Measurements from ENCODE around the gene RFPL3.

The RFPL3 gene

DNA sequence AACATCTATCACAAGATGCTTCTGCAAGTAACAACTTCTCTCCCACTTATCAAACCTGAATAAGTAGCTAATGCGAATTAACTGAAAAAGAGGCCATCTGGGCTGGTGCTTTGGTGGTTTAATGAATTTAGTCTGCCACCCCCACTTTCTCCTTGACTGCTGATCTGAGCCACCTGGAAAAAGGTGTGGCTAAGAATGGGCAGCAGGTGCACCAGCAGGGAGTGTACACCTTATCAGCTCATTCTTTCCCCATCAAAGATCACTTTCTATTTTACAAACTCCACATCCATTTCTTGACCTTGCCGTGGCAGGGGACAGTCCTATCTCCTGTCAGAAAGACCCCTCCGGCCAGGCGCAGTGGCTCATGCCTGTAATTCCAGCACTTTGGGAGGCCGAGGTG lies 6.5 kb downstream of the RFPL3 start:
- DNase-seq (ENCODE audit: extremely low read depth, insufficient read length): no peak
- Histone ChIP-seq H3K36me3 (ENCODE audit: control insufficient read depth, insufficient read depth, low read length) (no peaks in the 10 kb centered on the region), H3K4me3 (replicated peaks; ENCODE audit: low read depth, low read length) (no peak overlapping the region), H3K27me3 (replicated peaks; ENCODE audit: control insufficient read depth, insufficient read depth, low read length) (no peaks in the 10 kb centered on the region)
- TF ChIP-seq, protein P1, sequence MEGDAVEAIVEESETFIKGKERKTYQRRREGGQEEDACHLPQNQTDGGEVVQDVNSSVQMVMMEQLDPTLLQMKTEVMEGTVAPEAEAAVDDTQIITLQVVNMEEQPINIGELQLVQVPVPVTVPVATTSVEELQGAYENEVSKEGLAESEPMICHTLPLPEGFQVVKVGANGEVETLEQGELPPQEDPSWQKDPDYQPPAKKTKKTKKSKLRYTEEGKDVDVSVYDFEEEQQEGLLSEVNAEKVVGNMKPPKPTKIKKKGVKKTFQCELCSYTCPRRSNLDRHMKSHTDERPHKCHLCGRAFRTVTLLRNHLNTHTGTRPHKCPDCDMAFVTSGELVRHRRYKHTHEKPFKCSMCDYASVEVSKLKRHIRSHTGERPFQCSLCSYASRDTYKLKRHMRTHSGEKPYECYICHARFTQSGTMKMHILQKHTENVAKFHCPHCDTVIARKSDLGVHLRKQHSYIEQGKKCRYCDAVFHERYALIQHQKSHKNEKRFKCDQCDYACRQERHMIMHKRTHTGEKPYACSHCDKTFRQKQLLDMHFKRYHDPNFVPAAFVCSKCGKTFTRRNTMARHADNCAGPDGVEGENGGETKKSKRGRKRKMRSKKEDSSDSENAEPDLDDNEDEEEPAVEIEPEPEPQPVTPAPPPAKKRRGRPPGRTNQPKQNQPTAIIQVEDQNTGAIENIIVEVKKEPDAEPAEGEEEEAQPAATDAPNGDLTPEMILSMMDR (IDR thresholded peaks at IDR 0.05; ENCODE audit: insufficient read depth, low read length, poor library complexity, severe bottlenecking): no peak

DNA sequence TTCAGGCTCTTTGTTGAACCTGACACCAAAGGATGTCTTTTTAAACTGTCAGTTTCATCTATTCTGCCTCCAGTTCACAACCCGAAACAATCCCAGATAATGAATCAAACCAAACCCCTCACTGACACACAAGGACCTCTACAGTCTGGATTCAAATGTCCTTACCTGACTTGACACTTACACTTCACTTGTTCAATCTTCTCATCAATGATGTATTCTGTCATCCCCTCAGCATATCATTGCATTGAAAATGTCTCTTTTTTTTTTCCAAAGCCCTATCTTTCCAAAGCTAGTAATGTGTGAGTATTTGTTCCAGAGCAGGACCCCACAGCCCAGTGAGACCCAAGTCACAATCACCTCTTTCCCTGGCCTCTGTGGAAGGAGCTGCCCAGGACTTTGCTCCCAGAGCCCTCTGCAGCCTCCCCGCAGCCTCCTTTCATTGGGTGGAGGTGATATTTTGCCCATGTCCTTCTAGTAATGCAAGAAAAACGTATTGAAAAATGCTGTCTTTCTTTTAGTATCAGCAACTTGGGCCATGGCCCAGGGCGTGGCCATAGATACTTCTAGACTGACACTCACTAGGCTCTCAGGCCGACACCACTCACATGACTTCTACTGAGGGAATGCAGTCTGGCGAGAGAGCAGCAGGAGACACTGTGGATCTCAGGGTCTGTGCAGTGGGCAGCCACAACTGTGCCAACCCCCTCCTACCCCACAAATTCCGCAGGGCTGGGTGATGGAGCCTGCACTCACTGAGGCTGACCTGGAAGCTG lies 18.2 kb downstream of the RFPL3 start:
- no peak for DNase-seq (ENCODE audit: extremely low read depth, insufficient read length)
- H3K4me3 ChIP-seq (replicated peaks; ENCODE audit: low read depth, low read length): no peak overlapping the region
- H3K27me3 ChIP-seq (replicated peaks; ENCODE audit: control insufficient read depth, insufficient read depth, low read length): no peaks in the 10 kb centered on the region
- TF ChIP-seq, protein P1 (IDR thresholded peaks at IDR 0.05; ENCODE audit: insufficient read depth, low read length, poor library complexity, severe bottlenecking): no peak
- H3K36me3 ChIP-seq (ENCODE audit: control insufficient read depth, insufficient read depth, low read length): no peaks in the 10 kb centered on the region

DNA sequence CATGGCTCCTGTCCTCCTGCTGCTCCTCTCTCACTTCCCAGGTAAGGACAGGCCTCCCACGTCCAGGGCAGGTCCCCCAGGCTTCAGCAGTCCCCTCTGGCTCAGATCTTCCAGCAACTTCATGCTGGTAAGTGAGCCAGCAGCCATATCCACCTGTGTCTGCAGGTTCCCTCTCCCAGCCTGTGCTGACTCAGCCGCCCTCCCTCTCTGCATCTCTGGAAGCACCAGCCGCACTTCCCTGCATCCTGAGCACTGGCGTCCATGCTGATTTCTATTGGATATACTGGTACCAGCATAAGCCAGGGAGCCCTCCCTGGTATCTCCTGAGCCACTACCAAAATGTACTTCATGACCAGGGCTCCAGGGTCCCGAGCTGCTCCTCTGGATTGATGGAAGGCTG lies 19.0 kb downstream of the RFPL3 start:
- TF ChIP-seq, protein P1 (IDR thresholded peaks at IDR 0.05; ENCODE audit: insufficient read depth, low read length, poor library complexity, severe bottlenecking): no peak
- no peak for DNase-seq (ENCODE audit: extremely low read depth, insufficient read length)
- no peaks in the 10 kb centered on the region for H3K36me3 ChIP-seq (ENCODE audit: control insufficient read depth, insufficient read depth, low read length)
- H3K27me3 ChIP-seq (replicated peaks; ENCODE audit: control insufficient read depth, insufficient read depth, low read length): no peaks in the 10 kb centered on the region
- no peak overlapping the region for H3K4me3 ChIP-seq (replicated peaks; ENCODE audit: low read depth, low read length)

DNA sequence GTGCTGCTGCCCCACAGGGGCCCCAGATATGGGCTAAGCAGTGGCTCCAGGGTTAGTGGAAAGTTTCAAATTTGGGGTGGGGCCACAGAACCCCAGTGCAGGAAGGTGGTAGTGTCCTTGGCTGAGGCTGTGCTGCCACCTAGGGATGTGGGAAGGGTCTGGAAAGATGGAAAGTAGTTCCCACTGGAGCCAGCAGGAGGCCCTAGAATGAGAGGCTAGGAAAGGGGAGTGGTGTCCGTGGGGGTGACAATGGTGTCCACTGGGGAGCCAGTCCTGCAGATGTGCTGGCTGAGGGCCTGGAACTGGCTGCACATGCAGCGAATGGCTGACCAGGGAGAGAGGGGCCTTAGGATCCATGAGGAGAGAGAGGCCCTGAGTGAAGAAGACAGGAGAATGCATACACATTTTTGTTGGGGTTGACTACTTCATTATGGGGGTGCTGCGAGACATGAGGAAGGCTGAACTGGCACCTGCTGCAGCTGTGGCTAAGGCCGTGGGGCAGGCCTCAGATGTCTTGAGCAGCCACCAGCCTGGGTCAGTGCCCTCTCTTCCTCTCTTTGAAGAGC lies 21.1 kb downstream of the RFPL3 start:
- no peaks in the 10 kb centered on the region for H3K36me3 ChIP-seq (ENCODE audit: control insufficient read depth, insufficient read depth, low read length)
- TF ChIP-seq, protein P1 (IDR thresholded peaks at IDR 0.05; ENCODE audit: insufficient read depth, low read length, poor library complexity, severe bottlenecking): peak; percentile 53
- H3K4me3 ChIP-seq (replicated peaks; ENCODE audit: low read depth, low read length): no peak overlapping the region
- H3K27me3 ChIP-seq (replicated peaks; ENCODE audit: control insufficient read depth, insufficient read depth, low read length): no peaks in the 10 kb centered on the region
- no peak for DNase-seq (ENCODE audit: extremely low read depth, insufficient read length)

DNA sequence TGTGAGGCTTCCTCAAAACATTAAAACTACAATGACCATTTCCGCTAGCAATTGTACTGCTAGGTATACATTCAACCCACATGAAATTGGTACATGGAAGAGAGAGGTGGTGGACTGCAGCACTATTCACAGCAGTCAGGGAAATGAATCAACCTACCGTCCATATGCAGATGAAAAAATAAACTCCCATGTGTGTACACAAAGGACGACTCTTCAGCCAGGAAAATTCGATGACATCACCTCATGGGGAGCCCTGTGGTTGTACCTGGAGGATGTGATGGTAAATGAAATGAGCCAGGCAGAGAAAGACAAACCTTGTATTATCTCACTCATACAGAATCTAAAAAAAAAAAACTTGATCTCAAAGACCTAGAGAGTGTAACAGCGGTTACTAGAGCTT lies 23.3 kb downstream of the RFPL3 start:
- DNase-seq (ENCODE audit: extremely low read depth, insufficient read length): no peak
- Histone ChIP-seq H3K4me3 (replicated peaks; ENCODE audit: low read depth, low read length) (no peak overlapping the region), H3K27me3 (replicated peaks; ENCODE audit: control insufficient read depth, insufficient read depth, low read length) (no peaks in the 10 kb centered on the region), H3K36me3 (ENCODE audit: control insufficient read depth, insufficient read depth, low read length) (peaks cover 2% of the 10 kb centered on the region)
- TF ChIP-seq, protein P1 (IDR thresholded peaks at IDR 0.05; ENCODE audit: insufficient read depth, low read length, poor library complexity, severe bottlenecking): no peak
